Endodermal cell (in vitro differentiated cells): ENCODE measurements around the gene LBH. TPM values are rescaled to one million over a fixed set of nuclear protein-coding genes. Genes with fewer than 3 reads are reported as not detected.
A peak's percentile ranks its signal among the peaks of the same experiment; 100 is the strongest.

Experiments used
- DNase-seq: peaks from one replicate; pipeline ENCODE4 v3.0.0-alpha.2; 2017
- H3K27ac ChIP-seq: 2 replicates; pipeline ENCODE4 v1.5.1; 2013; ENCODE audit warnings: mild to moderate bottlenecking, low read depth, low read length, moderate library complexity
- H3K27me3 ChIP-seq: 2 replicates; pipeline ENCODE4 v1.6.1; 2013; ENCODE audit warnings: mild to moderate bottlenecking, low read length, moderate library complexity; ENCODE audit not compliant: insufficient read depth, control insufficient read depth, poor library complexity, severe bottlenecking
- H3K36me3 ChIP-seq: 2 replicates; pipeline ENCODE4 v1.7.0; 2013; ENCODE audit warnings: mild to moderate bottlenecking, low read length, moderate library complexity; ENCODE audit not compliant: control insufficient read depth, insufficient read depth
- H3K4me1 ChIP-seq: one replicate; pipeline ENCODE4 v1.7.0; 2013; ENCODE audit warnings: low read length; ENCODE audit not compliant: control insufficient read depth, insufficient read depth
- H3K4me3 ChIP-seq: 2 replicates; pipeline ENCODE4 v1.5.1; 2013; ENCODE audit warnings: mild to moderate bottlenecking, low read length, moderate library complexity
- H3K9ac ChIP-seq: 2 replicates; pipeline ENCODE4 v1.6.1; 2013; ENCODE audit warnings: mild to moderate bottlenecking, low read length, moderate library complexity; ENCODE audit not compliant: poor library complexity, severe bottlenecking; ENCODE audit errors: extremely low read depth
- H3K9me3 ChIP-seq: 2 replicates; pipeline ENCODE4 v1.6.1; 2013; ENCODE audit warnings: mild to moderate bottlenecking, low read length, moderate library complexity; ENCODE audit not compliant: control insufficient read depth
- H3K27ac Mint-ChIP-seq: 2 replicates; pipeline ENCODE4 v1.8.0; 2020; ENCODE audit warnings: mixed read lengths
- H3K27me3 Mint-ChIP-seq: 2 replicates; pipeline ENCODE4 v1.8.0; 2021; ENCODE audit warnings: mild to moderate bottlenecking, mixed read lengths; ENCODE audit not compliant: insufficient read depth
- H3K36me3 Mint-ChIP-seq: 2 replicates; pipeline ENCODE4 v1.8.0; 2020; ENCODE audit warnings: low read depth, mixed read lengths
- H3K4me1 Mint-ChIP-seq: 2 replicates; pipeline ENCODE4 v1.8.0; 2020; ENCODE audit warnings: mixed read lengths
- H3K4me3 Mint-ChIP-seq: 2 replicates; pipeline ENCODE4 v1.8.0; 2020; ENCODE audit warnings: mild to moderate bottlenecking, moderate library complexity, mixed read lengths
- H3K9me3 Mint-ChIP-seq: 2 replicates; pipeline ENCODE4 v1.8.0; 2020; ENCODE audit warnings: mild to moderate bottlenecking, mixed read lengths
- WGBS, 2 experiments: methylation state at CpG; one replicate each; pipeline versions ENCODE4 v1.1.5 to v1.1.7; 2013; ENCODE audit warnings: missing lambda C conversion rate in 2 of 2, mixed read lengths in 1 of 2; ENCODE audit not compliant: insufficient coverage in 1 of 2, insufficient read length in 1 of 2; 5-methylcytosine and 5-hydroxymethylcytosine counted together
- total RNA-seq, 2 donors: library from RNA; stranded (reverse); fragmentation: NEBNext Ultra II Directional in 1 of 2; extraction: Animal tissue kit (Norgen Biotek cat#: 25700) in 1 of 2; gene quantifications; 2 replicates in 1 of 2; 3 replicates in 1 of 2; pipeline ENCODE4 v1.2.1, GENCODE V29; 2021
- TF ChIP-seq, protein P1 (sequence below): fragments of 200-600 bp; sonication (generic); conservative IDR thresholded peaks from 2 replicates; pipeline ENCODE4 v1.5.0; 2021; ENCODE audit warnings: antibody characterized with exemption, mild to moderate bottlenecking

The LBH gene
- total RNA-seq, 2 donors from 2014 or later, result 48.0 to 50.0 TPM

DNA sequence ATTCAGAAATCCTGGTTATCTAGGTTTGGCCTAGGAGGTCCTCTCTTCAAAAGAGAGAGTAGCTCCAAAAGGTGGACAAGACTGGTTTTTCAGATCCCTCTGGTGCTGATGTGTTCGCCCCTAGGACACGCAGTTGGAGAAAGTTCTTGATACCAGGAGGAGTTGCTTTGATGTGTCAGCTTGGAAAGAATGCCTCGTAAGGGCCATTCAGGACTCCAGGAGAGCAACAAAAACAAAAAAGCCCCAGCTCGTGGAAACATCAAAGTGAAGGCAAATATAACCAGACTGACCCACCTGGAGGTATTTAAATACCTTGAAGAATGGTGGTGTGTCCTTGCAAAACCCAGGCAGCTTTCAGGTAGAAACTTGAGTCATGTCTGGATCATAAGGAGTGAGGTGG is 12.5 kb upstream of the LBH start:
- Mint-ChIP-seq H3K36me3 (no peaks in the 10 kb centered on the region), H3K4me3 (no peak overlapping the region), H3K27ac (no peak overlapping the region), H3K27me3 (peaks cover 27% of the 10 kb centered on the region), H3K9me3 (no peaks in the 10 kb centered on the region), H3K4me1 (peaks cover 28% of the 10 kb centered on the region)
- TF ChIP-seq, protein P1, sequence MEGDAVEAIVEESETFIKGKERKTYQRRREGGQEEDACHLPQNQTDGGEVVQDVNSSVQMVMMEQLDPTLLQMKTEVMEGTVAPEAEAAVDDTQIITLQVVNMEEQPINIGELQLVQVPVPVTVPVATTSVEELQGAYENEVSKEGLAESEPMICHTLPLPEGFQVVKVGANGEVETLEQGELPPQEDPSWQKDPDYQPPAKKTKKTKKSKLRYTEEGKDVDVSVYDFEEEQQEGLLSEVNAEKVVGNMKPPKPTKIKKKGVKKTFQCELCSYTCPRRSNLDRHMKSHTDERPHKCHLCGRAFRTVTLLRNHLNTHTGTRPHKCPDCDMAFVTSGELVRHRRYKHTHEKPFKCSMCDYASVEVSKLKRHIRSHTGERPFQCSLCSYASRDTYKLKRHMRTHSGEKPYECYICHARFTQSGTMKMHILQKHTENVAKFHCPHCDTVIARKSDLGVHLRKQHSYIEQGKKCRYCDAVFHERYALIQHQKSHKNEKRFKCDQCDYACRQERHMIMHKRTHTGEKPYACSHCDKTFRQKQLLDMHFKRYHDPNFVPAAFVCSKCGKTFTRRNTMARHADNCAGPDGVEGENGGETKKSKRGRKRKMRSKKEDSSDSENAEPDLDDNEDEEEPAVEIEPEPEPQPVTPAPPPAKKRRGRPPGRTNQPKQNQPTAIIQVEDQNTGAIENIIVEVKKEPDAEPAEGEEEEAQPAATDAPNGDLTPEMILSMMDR, result no peak
- H3K27me3 ChIP-seq, result peaks cover 16% of the 10 kb centered on the region
- H3K4me3 ChIP-seq, result no peak overlapping the region
- no peak overlapping the region for H3K27ac ChIP-seq
- no peak for DNase-seq
- whole genome bisulfite sequencing, 2 experiments, result 75 to 81% methylated on average over 3 to 4 of the region's 4 CpGs
- H3K9ac ChIP-seq, result no peak overlapping the region
- H3K36me3 ChIP-seq, result no peaks in the 10 kb centered on the region
- no peaks in the 10 kb centered on the region for H3K9me3 ChIP-seq
- H3K4me1 ChIP-seq, result peaks cover 12% of the 10 kb centered on the region

DNA sequence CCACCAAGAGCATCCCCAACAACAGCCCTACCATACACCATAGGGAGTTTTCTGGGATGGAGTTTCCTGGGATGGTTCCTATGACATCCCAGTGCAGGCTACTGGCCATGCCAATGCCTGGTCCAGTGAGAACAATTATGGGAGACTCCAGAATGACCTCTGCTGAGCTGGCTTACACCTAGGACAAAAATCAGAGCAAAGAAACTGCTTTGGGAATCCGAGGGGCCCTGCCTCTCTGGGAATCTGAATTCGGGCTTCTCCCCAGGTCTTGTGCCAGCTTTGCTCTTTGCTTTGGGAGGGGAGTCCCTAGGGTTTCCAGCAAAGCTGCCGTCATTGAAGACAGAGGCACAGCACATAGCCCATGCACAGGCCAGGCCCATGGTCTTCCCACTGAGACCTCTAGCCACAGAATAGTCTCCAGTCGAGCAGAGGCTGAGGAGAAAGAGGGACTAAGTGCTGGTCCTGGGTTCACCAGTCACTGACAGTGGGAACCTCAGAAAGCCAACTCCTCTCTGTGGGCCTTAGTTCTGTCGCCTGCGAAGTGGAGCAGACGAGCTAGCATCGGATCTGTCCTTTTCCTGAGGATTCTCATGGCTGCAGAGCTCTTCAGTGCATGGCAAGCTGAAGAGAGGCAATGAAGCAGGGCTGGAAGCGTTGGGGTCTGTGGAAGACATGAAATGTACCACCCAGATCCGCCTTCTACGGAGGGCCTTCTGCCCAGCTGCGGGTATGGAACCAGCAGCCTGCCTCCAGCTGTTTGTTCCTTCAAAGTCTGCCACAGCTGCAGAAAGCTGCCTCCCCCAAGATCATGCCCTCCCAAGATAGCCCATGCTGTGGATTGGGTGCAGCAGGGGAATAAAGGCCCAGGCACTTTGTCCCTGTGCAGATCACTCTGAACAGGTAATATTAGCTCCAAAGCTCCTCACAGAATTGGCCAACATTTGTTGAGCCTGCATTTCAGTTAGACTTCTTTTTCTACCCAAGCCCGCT is 11.2 kb upstream of the LBH start:
- H3K9me3 ChIP-seq, result no peaks in the 10 kb centered on the region
- H3K27me3 ChIP-seq, result peaks cover 16% of the 10 kb centered on the region
- H3K27me3 Mint-ChIP-seq, result peaks cover 29% of the 10 kb centered on the region
- TF ChIP-seq, protein P1, result no peak
- no peaks in the 10 kb centered on the region for H3K36me3 Mint-ChIP-seq
- H3K36me3 ChIP-seq, result no peaks in the 10 kb centered on the region
- DNase-seq, result no peak
- H3K4me3 ChIP-seq, result no peak overlapping the region
- no peak overlapping the region for H3K9ac ChIP-seq
- H3K4me1 Mint-ChIP-seq, result peaks cover 30% of the 10 kb centered on the region
- no peak overlapping the region for H3K4me3 Mint-ChIP-seq
- no peaks in the 10 kb centered on the region for H3K9me3 Mint-ChIP-seq
- whole genome bisulfite sequencing, 2 experiments, result 96% methylated on average over 13 of the region's 13 CpGs
- H3K27ac Mint-ChIP-seq, result no peak overlapping the region
- H3K27ac ChIP-seq, result no peak overlapping the region
- H3K4me1 ChIP-seq, result peaks cover 12% of the 10 kb centered on the region

DNA sequence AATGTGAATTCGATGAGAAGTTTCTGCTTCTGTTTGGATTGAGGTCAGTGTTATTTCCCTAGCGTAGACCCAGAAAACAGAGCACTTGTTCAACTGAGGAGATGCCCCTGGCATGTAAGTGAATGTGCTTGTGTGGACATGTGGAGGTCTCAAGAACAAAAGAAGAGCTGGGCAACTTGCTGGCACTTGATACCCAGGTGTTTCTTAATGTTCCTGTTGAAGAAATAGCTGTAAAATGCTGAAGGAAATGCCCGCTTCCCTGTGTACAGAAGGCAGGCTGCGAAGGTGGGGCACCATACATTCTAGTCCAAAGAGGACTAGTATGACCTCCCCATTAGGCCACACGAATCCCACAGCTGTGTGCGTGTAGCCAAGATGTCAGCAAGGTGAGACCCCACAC is 9.8 kb upstream of the LBH start:
- H3K9me3 ChIP-seq, result no peaks in the 10 kb centered on the region
- Mint-ChIP-seq H3K4me1 (peaks cover 40% of the 10 kb centered on the region), H3K9me3 (no peaks in the 10 kb centered on the region), H3K4me3 (no peak overlapping the region), H3K27me3 (peaks cover 31% of the 10 kb centered on the region), H3K36me3 (no peaks in the 10 kb centered on the region), H3K27ac (no peak overlapping the region)
- no peak overlapping the region for H3K27ac ChIP-seq
- TF ChIP-seq, protein P1, result no peak
- DNase-seq, result peak; percentile 13
- 88 to 95% methylated on average over 2 to 6 of the region's 6 CpGs for WGBS, 2 experiments
- H3K4me1 ChIP-seq, result peaks cover 12% of the 10 kb centered on the region
- peaks cover 16% of the 10 kb centered on the region for H3K27me3 ChIP-seq
- H3K36me3 ChIP-seq, result no peaks in the 10 kb centered on the region
- H3K9ac ChIP-seq, result no peak overlapping the region
- H3K4me3 ChIP-seq, result no peak overlapping the region
